ENCODE results near the gene HS6ST2. TPM values are rescaled to one million over a fixed set of nuclear protein-coding genes. Genes with fewer than 3 reads are reported as not detected.

Gene HS6ST2
- total RNA-seq, 1 donor, result under 0.01 TPM

DNA sequence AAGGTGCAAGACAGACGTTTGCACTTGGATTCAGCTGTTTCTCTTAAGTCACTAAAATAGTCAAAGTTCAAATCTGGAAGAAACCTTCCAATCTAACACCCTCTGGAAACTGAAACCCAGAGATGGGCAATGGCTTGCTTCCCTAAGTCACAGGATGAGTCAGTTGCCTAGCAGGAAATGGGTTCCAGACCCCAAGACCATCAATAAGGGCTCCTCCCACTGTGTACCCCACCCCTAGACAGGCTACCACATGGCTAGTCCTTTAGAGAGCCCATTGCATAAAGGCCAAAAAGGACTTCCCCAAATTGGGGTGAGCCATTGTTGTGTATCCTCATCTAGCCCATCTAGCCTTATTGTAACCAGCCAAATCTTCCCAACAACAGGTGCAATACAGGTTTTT, 216.2 kb downstream of the HS6ST2 start:
- no peak for TF ChIP-seq CTCF (IDR thresholded peaks at IDR 0.05; ENCODE audit: insufficient read depth, low read length)
- DNase-seq (ENCODE audit: low read depth), result no peak
- no peak overlapping the region for H3K4me3 ChIP-seq (ENCODE audit: low read depth, low read length)

DNA sequence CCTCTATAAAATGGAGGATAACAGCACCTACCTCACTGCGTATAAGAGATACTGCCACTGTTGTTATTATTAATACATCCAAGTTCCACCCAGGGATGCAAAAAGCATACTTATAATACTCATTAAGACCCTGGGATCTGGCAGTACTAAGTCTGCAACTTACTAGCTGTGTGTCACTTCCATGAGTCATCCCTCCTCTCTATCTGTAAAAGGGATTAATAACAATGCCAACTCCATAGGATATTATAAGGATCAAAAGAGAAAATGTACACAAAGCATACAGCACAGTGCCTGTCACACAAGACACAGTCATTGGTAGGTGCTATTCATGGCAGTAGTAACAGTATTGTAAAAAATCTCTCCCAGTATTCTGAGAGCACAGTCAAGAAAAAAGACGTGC, 216.7 kb downstream of the HS6ST2 start:
- DNase-seq (ENCODE audit: low read depth), result no peak
- TF ChIP-seq CTCF (IDR thresholded peaks at IDR 0.05; ENCODE audit: insufficient read depth, low read length), result no peak
- H3K4me3 ChIP-seq (ENCODE audit: low read depth, low read length), result no peak overlapping the region

- peak; percentile 61 for TF ChIP-seq CTCF (IDR thresholded peaks at IDR 0.05; ENCODE audit: insufficient read depth, low read length)
- no peak for DNase-seq (ENCODE audit: low read depth)
- H3K4me3 ChIP-seq (ENCODE audit: low read depth, low read length), result no peak overlapping the region
These were observed 217.9 kb downstream of the HS6ST2 start for GRCh38 chrX:132740316-132741123.

DNA sequence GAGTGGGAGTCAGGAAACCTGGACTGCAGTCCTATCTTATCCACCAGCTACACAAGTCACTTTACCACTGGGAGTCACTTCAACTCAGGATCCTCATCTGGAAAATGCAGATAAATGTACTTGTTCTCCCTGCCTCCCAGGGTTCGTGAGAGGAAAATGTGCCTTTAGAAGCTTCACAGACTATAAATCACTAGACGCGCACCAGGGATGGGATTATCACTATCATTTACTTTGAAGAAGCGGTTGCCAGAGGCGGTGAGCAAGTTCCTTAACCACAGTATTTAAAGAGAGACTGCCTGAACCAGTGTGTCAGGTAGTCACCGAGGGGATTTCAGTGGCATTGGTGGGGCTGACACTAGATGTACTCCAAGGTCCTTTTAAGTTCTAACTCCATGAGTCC, 219.5 kb downstream of the HS6ST2 start:
- DNase-seq (ENCODE audit: low read depth), result no peak
- no peak overlapping the region for H3K4me3 ChIP-seq (ENCODE audit: low read depth, low read length)
- no peak for TF ChIP-seq CTCF (IDR thresholded peaks at IDR 0.05; ENCODE audit: insufficient read depth, low read length)

DNA sequence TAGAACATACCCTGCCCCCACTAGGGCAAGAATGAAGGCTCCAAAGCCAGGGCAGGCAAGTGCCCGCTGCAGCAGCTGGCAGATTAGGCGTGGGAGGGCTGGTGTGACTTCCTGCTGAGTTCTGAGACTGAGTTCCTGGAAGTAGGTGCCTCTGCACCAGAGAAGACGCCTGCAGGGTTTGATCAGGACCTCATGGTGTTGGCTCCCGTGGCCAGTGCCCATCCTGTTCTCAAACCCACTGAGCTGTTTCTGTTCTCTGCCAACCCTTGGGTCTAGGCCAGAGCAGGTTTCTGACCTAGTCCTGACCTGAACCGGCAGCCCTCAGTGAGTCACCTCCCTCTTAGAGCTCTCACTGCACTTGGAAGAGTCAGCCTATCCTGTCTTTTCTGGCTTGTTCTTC, 220.7 kb downstream of the HS6ST2 start:
- DNase-seq (ENCODE audit: low read depth), result no peak
- H3K4me3 ChIP-seq (ENCODE audit: low read depth, low read length), result no peak overlapping the region
- TF ChIP-seq CTCF (IDR thresholded peaks at IDR 0.05; ENCODE audit: insufficient read depth, low read length), result no peak

GRCh38 chrX:132732236-132732635, 226.2 kb downstream of the HS6ST2 start:
- H3K4me3 ChIP-seq (ENCODE audit: low read depth, low read length), result no peak overlapping the region
- DNase-seq (ENCODE audit: low read depth), result no peak
- TF ChIP-seq CTCF (IDR thresholded peaks at IDR 0.05; ENCODE audit: insufficient read depth, low read length), result no peak

- no peak for TF ChIP-seq CTCF (IDR thresholded peaks at IDR 0.05; ENCODE audit: insufficient read depth, low read length)
- no peak overlapping the region for H3K4me3 ChIP-seq (ENCODE audit: low read depth, low read length)
- no peak for DNase-seq (ENCODE audit: low read depth)
These were observed 227.7 kb downstream of the HS6ST2 start for GRCh38 chrX:132730726-132731125.

Measured in fibroblast of the aortic adventitia (primary cell).